HepG2 (cell line): ENCODE data around the gene CNPY1. TPM values are rescaled to one million over a fixed set of nuclear protein-coding genes. Genes with fewer than 3 reads are reported as not detected.

ENCODE experiments used
- ARHGAP35 ChIP-seq: sonication (generic); formaldehyde crosslinking; IDR thresholded peaks from 2 replicates; pipeline ENCODE4 v1.9.0; 2022; ENCODE audit warnings: mild to moderate bottlenecking, inconsistent platforms, moderate library complexity, missing genetic modification reagents, borderline replicate concordance
- JUND ChIP-seq: sonication (generic); formaldehyde crosslinking; IDR thresholded peaks from 2 replicates; pipeline ENCODE4 v1.8.0; 2022; ENCODE audit warnings: mild to moderate bottlenecking, missing genetic modification reagents
- MTF2 ChIP-seq: sonication (generic); formaldehyde crosslinking; IDR thresholded peaks from 2 replicates; pipeline ENCODE4 v1.5.0; 2020; ENCODE audit warnings: missing genetic modification reagents, borderline replicate concordance
- PHF21A ChIP-seq: sonication (generic); formaldehyde crosslinking; IDR thresholded peaks from 2 replicates; pipeline ENCODE4 v1.5.0; 2020; ENCODE audit warnings: mild to moderate bottlenecking, missing genetic modification reagents
- PHF5A ChIP-seq: IDR thresholded peaks from one replicate; pipeline ENCODE4 v1.6.1; 2018; ENCODE audit warnings: low read depth, missing genetic modification reagents; ENCODE audit not compliant: unreplicated experiment
- ZNF780A ChIP-seq: sonication (generic); formaldehyde crosslinking; IDR thresholded peaks from 2 replicates; pipeline ENCODE4 v1.8.0; 2022; ENCODE audit warnings: mild to moderate bottlenecking, missing genetic modification reagents, moderate library complexity
- ZNF839 ChIP-seq: sonication (generic); formaldehyde crosslinking; IDR thresholded peaks from 2 replicates; pipeline ENCODE4 v1.4.0; 2020; ENCODE audit warnings: missing genetic modification reagents, mild to moderate bottlenecking, borderline replicate concordance
- polyA plus RNA-seq, 8 experiments: library from polyadenylated mRNA; depleted of rRNA in 3 of 8; stranded (reverse) in 7 of 8; unstranded in 1 of 8; fragments of >200 nt; fragmentation: Illumina TruSeq in 4 of 8; extraction: Trizol in 4 of 8; gene quantifications; 2 replicates each; pipeline versions ENCODE4 v1.2.1 to v1.2.3, GENCODE V29; 2011 to 2016; ENCODE audit warnings: low read depth in 4 of 8, missing spikeins in 1 of 8, mixed read lengths in 1 of 8; ENCODE audit not compliant: insufficient read depth in 1 of 8
- total RNA-seq, 5 experiments: library from RNA; depleted of rRNA; stranded (reverse); fragments of >200 nt; fragmentation: Illumina TruSeq; extraction: Trizol; gene quantifications; 2 replicates each; pipeline ENCODE4 v1.2.3, GENCODE V29; 2016; ENCODE audit warnings: low read depth in 1 of 5
- TF ChIP-seq, protein P1 (sequence below): sonication (generic); formaldehyde crosslinking; IDR thresholded peaks from 2 replicates; pipeline ENCODE4 v1.9.0; 2021; ENCODE audit warnings: mild to moderate bottlenecking, missing genetic modification reagents
- TF ChIP-seq, protein P2 (sequence below): sonication (generic); formaldehyde crosslinking; IDR thresholded peaks from 2 replicates; pipeline ENCODE4 v1.8.0; 2022; ENCODE audit warnings: missing genetic modification reagents, mild to moderate bottlenecking, borderline replicate concordance
- TF ChIP-seq, protein P3 (sequence below): sonication (generic); formaldehyde crosslinking; IDR thresholded peaks from 2 replicates; pipeline ENCODE4 v1.9.0; 2021; ENCODE audit warnings: missing genetic modification reagents, borderline replicate concordance
- TF ChIP-seq, protein P4 (sequence below): sonication (generic); formaldehyde crosslinking; IDR thresholded peaks from 2 replicates; pipeline ENCODE4 v1.4.0; 2020; ENCODE audit warnings: missing genetic modification reagents, borderline replicate concordance

CNPY1 gene
- total and polyA plus RNA-seq, 2 of the 13 experiments (the other 11 are each of a cell fraction or from before 2014, with no cell fraction given): not detected

DNA sequence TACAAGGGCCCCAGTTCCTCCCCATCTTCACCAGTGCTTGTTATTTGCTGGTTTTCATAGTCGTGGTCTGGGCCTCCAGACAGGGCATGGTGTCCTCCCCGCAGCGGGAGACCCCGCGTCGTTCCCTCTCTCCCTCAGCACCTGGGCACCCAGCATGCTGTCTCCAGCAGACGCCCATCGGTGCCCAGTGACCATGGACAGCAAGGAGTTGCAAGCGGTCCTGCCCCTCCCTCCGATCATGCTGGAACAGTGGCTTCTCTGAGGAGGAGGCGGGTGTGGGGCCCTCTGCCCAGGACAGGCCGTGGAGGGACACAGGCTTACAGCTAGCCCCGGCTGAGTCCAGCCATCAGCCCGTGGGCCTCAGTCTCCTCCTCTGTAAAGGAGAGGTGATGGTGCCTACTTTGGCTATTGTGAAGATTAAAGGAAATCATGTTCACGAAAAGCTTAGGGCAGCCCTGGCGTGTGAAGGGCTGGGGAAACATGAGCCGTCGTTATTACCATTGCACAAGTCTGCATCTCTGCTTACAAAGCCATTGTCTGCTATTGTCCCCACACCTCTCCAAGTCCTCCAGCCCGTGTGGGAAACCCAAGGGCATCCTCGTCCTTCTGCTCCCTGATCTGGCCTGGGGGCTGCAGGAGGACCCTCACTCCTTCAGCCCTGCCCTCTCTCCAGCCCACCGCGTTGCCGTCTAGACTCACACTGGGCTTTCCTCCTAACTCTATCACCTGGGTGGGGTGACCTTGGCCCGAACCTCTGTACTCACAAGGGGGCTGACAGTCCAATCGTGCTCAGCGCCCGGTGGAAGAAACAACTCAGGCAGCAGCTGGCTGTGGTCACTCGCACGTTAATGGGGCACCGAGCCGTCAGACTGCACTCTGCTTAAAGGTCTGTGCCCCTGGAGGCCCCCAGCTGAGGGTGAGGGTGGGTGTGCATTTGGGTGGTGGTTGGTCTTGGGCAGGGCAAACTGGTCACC is 58.6 kb downstream of the CNPY1 start (continued):
- TF ChIP-seq, protein P1, sequence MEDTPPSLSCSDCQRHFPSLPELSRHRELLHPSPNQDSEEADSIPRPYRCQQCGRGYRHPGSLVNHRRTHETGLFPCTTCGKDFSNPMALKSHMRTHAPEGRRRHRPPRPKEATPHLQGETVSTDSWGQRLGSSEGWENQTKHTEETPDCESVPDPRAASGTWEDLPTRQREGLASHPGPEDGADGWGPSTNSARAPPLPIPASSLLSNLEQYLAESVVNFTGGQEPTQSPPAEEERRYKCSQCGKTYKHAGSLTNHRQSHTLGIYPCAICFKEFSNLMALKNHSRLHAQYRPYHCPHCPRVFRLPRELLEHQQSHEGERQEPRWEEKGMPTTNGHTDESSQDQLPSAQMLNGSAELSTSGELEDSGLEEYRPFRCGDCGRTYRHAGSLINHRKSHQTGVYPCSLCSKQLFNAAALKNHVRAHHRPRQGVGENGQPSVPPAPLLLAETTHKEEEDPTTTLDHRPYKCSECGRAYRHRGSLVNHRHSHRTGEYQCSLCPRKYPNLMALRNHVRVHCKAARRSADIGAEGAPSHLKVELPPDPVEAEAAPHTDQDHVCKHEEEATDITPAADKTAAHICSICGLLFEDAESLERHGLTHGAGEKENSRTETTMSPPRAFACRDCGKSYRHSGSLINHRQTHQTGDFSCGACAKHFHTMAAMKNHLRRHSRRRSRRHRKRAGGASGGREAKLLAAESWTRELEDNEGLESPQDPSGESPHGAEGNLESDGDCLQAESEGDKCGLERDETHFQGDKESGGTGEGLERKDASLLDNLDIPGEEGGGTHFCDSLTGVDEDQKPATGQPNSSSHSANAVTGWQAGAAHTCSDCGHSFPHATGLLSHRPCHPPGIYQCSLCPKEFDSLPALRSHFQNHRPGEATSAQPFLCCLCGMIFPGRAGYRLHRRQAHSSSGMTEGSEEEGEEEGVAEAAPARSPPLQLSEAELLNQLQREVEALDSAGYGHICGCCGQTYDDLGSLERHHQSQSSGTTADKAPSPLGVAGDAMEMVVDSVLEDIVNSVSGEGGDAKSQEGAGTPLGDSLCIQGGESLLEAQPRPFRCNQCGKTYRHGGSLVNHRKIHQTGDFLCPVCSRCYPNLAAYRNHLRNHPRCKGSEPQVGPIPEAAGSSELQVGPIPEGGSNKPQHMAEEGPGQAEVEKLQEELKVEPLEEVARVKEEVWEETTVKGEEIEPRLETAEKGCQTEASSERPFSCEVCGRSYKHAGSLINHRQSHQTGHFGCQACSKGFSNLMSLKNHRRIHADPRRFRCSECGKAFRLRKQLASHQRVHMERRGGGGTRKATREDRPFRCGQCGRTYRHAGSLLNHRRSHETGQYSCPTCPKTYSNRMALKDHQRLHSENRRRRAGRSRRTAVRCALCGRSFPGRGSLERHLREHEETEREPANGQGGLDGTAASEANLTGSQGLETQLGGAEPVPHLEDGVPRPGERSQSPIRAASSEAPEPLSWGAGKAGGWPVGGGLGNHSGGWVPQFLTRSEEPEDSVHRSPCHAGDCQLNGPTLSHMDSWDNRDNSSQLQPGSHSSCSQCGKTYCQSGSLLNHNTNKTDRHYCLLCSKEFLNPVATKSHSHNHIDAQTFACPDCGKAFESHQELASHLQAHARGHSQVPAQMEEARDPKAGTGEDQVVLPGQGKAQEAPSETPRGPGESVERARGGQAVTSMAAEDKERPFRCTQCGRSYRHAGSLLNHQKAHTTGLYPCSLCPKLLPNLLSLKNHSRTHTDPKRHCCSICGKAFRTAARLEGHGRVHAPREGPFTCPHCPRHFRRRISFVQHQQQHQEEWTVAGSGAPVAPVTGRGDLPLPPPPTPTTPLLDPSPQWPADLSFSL (CRISPR knock-in tag): no peak
- TF ChIP-seq, protein P2, sequence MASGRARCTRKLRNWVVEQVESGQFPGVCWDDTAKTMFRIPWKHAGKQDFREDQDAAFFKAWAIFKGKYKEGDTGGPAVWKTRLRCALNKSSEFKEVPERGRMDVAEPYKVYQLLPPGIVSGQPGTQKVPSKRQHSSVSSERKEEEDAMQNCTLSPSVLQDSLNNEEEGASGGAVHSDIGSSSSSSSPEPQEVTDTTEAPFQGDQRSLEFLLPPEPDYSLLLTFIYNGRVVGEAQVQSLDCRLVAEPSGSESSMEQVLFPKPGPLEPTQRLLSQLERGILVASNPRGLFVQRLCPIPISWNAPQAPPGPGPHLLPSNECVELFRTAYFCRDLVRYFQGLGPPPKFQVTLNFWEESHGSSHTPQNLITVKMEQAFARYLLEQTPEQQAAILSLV (CRISPR knock-in tag): no peak
- TF ChIP-seq MTF2 (CRISPR knock-in tag) (no peak), ZNF839 (CRISPR knock-in tag) (no peak), PHF21A (CRISPR knock-in tag) (no peak), JUND (CRISPR knock-in tag) (no peak), ZNF780A (CRISPR knock-in tag) (no peak), ARHGAP35 (no peak), PHF5A (CRISPR knock-in tag) (no peak)
- TF ChIP-seq, protein P3, sequence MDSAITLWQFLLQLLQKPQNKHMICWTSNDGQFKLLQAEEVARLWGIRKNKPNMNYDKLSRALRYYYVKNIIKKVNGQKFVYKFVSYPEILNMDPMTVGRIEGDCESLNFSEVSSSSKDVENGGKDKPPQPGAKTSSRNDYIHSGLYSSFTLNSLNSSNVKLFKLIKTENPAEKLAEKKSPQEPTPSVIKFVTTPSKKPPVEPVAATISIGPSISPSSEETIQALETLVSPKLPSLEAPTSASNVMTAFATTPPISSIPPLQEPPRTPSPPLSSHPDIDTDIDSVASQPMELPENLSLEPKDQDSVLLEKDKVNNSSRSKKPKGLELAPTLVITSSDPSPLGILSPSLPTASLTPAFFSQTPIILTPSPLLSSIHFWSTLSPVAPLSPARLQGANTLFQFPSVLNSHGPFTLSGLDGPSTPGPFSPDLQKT (CRISPR knock-in tag): no peak
- TF ChIP-seq, protein P4, sequence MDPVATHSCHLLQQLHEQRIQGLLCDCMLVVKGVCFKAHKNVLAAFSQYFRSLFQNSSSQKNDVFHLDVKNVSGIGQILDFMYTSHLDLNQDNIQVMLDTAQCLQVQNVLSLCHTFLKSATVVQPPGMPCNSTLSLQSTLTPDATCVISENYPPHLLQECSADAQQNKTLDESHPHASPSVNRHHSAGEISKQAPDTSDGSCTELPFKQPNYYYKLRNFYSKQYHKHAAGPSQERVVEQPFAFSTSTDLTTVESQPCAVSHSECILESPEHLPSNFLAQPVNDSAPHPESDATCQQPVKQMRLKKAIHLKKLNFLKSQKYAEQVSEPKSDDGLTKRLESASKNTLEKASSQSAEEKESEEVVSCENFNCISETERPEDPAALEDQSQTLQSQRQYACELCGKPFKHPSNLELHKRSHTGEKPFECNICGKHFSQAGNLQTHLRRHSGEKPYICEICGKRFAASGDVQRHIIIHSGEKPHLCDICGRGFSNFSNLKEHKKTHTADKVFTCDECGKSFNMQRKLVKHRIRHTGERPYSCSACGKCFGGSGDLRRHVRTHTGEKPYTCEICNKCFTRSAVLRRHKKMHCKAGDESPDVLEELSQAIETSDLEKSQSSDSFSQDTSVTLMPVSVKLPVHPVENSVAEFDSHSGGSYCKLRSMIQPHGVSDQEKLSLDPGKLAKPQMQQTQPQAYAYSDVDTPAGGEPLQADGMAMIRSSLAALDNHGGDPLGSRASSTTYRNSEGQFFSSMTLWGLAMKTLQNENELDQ: no peak
